HepG2 (cell line): Measurements from ENCODE around the gene OGFOD3. TPM values are rescaled to one million over a fixed set of nuclear protein-coding genes. Genes with fewer than 3 reads are reported as not detected.
A peak's percentile ranks its signal among the peaks of the same experiment; 100 is the strongest.

Experiments
- CC2D1A ChIP-seq: sonication (generic); formaldehyde crosslinking; IDR thresholded peaks from 2 replicates; pipeline ENCODE4 v1.8.1; 2023; ENCODE audit warnings: mild to moderate bottlenecking, missing genetic modification reagents
- CCDC6 ChIP-seq: sonication (generic); formaldehyde crosslinking; IDR thresholded peaks from 2 replicates; pipeline ENCODE4 v1.8.1; 2022; ENCODE audit warnings: mild to moderate bottlenecking, missing genetic modification reagents, moderate library complexity
- DDIT3 ChIP-seq: sonication (generic); formaldehyde crosslinking; IDR thresholded peaks from 2 replicates; pipeline ENCODE4 v1.4.0; 2020; ENCODE audit warnings: mild to moderate bottlenecking, missing genetic modification reagents
- ELF4 ChIP-seq: sonication (generic); formaldehyde crosslinking; IDR thresholded peaks from 2 replicates; pipeline ENCODE4 v1.5.0; 2020; ENCODE audit warnings: missing genetic modification reagents, mild to moderate bottlenecking, moderate library complexity, borderline replicate concordance
- FOXP4 ChIP-seq: sonication (generic); formaldehyde crosslinking; IDR thresholded peaks from 2 replicates; pipeline ENCODE4 v1.4.0; 2020; ENCODE audit warnings: missing genetic modification reagents
- KDM1A ChIP-seq: IDR thresholded peaks from 2 replicates; pipeline ENCODE4 v1.6.1; 2016; ENCODE audit warnings: missing compliant biosample characterization
- NPAS2 ChIP-seq: sonication (generic); formaldehyde crosslinking; IDR thresholded peaks from 2 replicates; pipeline ENCODE4 v1.8.0; 2022; ENCODE audit warnings: mild to moderate bottlenecking, missing genetic modification reagents, borderline replicate concordance
- PCBP2 ChIP-seq: fragments of 200-400 bp; formaldehyde crosslinking; optimal IDR thresholded peaks from 2 replicates; pipeline ENCODE3; 2018; ENCODE audit warnings: low read length, low read depth; ENCODE audit not compliant: poor library complexity, severe bottlenecking
- PPARG ChIP-seq: conservative IDR thresholded peaks from 2 replicates; pipeline ENCODE4 v1.6.1; 2016; ENCODE audit warnings: missing biosample characterization, missing genetic modification reagents
- RFX3 ChIP-seq: IDR thresholded peaks from 2 replicates; pipeline ENCODE4 v1.6.1; 2016; ENCODE audit warnings: missing biosample characterization, missing genetic modification reagents
- SNRNP70 ChIP-seq: fragments of 200-400 bp; formaldehyde crosslinking; IDR thresholded peaks from 2 replicates; pipeline ENCODE4 v1.6.1; 2017; ENCODE audit warnings: mild to moderate bottlenecking, low read depth, low read length, moderate library complexity
- TAF15 ChIP-seq: fragments of 200-400 bp; formaldehyde crosslinking; IDR thresholded peaks from one replicate; pipeline ENCODE4 v1.6.1; 2018; ENCODE audit warnings: mild to moderate bottlenecking, low read depth, low read length; ENCODE audit not compliant: poor library complexity, severe bottlenecking
- TCF12 ChIP-seq, 2 experiments: fragments of 450-650 bp in 1 of 2; sonication (generic) in 1 of 2; formaldehyde crosslinking in 1 of 2; IDR thresholded peaks; 2 replicates each; pipeline versions ENCODE4 v1.6.1 to v1.8.0; 2017 to 2022; ENCODE audit warnings: antibody characterized with exemption in 1 of 2, mild to moderate bottlenecking in 1 of 2, missing genetic modification reagents in 1 of 2, moderate library complexity in 1 of 2
- TEAD3 ChIP-seq: optimal IDR thresholded peaks from 2 replicates; pipeline ENCODE3; 2016; ENCODE audit warnings: borderline replicate concordance
- UBTF ChIP-seq: sonication (generic); formaldehyde crosslinking; IDR thresholded peaks from 2 replicates; pipeline ENCODE4 v1.4.0; 2020; ENCODE audit warnings: mild to moderate bottlenecking, missing genetic modification reagents
- ZBTB42 ChIP-seq: sonication (generic); formaldehyde crosslinking; IDR thresholded peaks from 2 replicates; pipeline ENCODE4 v1.5.0; 2020; ENCODE audit warnings: mild to moderate bottlenecking, missing genetic modification reagents
- ZNF121 ChIP-seq: sonication (generic); formaldehyde crosslinking; IDR thresholded peaks from 2 replicates; pipeline ENCODE4 v1.5.0; 2020; ENCODE audit warnings: mild to moderate bottlenecking, missing genetic modification reagents
- ZNF235 ChIP-seq: sonication (generic); formaldehyde crosslinking; IDR thresholded peaks from 2 replicates; pipeline ENCODE4 v1.8.1; 2023; ENCODE audit warnings: mild to moderate bottlenecking, missing genetic modification reagents, borderline replicate concordance
- ZNF441 ChIP-seq: sonication (generic); formaldehyde crosslinking; IDR thresholded peaks from 2 replicates; pipeline ENCODE4 v1.7.0; 2021; ENCODE audit warnings: missing genetic modification reagents, borderline replicate concordance
- ZNF605 ChIP-seq: sonication (generic); formaldehyde crosslinking; IDR thresholded peaks from 2 replicates; pipeline ENCODE4 v1.8.0; 2022; ENCODE audit warnings: mild to moderate bottlenecking, missing genetic modification reagents
- ZNF639 ChIP-seq: conservative IDR thresholded peaks from 2 replicates; pipeline ENCODE4 v1.6.1; 2018; ENCODE audit warnings: missing genetic modification reagents
- ZNF652 ChIP-seq: IDR thresholded peaks from 2 replicates; pipeline ENCODE4 v1.6.1; 2016; ENCODE audit warnings: low read depth, borderline replicate concordance
- ZNF678 ChIP-seq: sonication (generic); formaldehyde crosslinking; IDR thresholded peaks from 2 replicates; pipeline ENCODE4 v1.4.0; 2020; ENCODE audit warnings: mild to moderate bottlenecking, missing genetic modification reagents
- ZNF780A ChIP-seq: sonication (generic); formaldehyde crosslinking; IDR thresholded peaks from 2 replicates; pipeline ENCODE4 v1.8.0; 2022; ENCODE audit warnings: mild to moderate bottlenecking, missing genetic modification reagents, moderate library complexity
- polyA plus RNA-seq, 8 experiments: library from polyadenylated mRNA; depleted of rRNA in 3 of 8; stranded (reverse) in 7 of 8; unstranded in 1 of 8; fragments of >200 nt; fragmentation: Illumina TruSeq in 4 of 8; extraction: Trizol in 4 of 8; gene quantifications; 2 replicates each; pipeline versions ENCODE4 v1.2.1 to v1.2.3, GENCODE V29; 2011 to 2016; ENCODE audit warnings: low read depth in 4 of 8, missing spikeins in 1 of 8, mixed read lengths in 1 of 8; ENCODE audit not compliant: insufficient read depth in 1 of 8
- total RNA-seq, 5 experiments: library from RNA; depleted of rRNA; stranded (reverse); fragments of >200 nt; fragmentation: Illumina TruSeq; extraction: Trizol; gene quantifications; 2 replicates each; pipeline ENCODE4 v1.2.3, GENCODE V29; 2016; ENCODE audit warnings: low read depth in 1 of 5

The OGFOD3 gene
- total and polyA plus RNA-seq, 2 of the 13 experiments (the other 11 are each of a cell fraction or from before 2014, with no cell fraction given), result 40.0 to 42.1 TPM

GRCh38 chr17:82414548-82415281, 3.7 kb downstream of the OGFOD3 start (continued):
- TF ChIP-seq UBTF (CRISPR knock-in tag) (peak; percentile 61), ZNF639 (CRISPR knock-in tag) (peak; percentile 85), PPARG (CRISPR knock-in tag) (peak; percentile 74; the same call in 1 of the 2 replicates), ZBTB42 (CRISPR knock-in tag) (peak; percentile 80; the same call in 1 of the 2 replicates), TEAD3 (CRISPR knock-in tag) (no peak), TAF15 (no peak), NPAS2 (CRISPR knock-in tag) (no peak), RFX3 (peak; percentile 53; the same call in 1 of the 2 replicates), KDM1A (CRISPR knock-in tag) (no peak), DDIT3 (CRISPR knock-in tag) (no peak), ZNF652 (no peak), CCDC6 (peak; percentile 71; the same call in 1 of the 2 replicates), ZNF121 (0 out of 2 replicates have a peak, but pooled peaks have one; percentile 63), ZNF678 (CRISPR knock-in tag) (peak; percentile 55; the same call in 1 of the 2 replicates), FOXP4 (peak; percentile 63; the same call in 1 of the 2 replicates), PCBP2 (no peak), ELF4 (CRISPR knock-in tag) (0 out of 2 replicates have a peak, but pooled peaks have one; percentile 47), ZNF441 (CRISPR knock-in tag) (peak; percentile 96), SNRNP70 (no peak), ZNF235 (peak; percentile 88; the same call in 1 of the 2 replicates), CC2D1A (CRISPR knock-in tag) (no peak), ZNF605 (peak; percentile 97), ZNF780A (CRISPR knock-in tag) (no peak; the same call in 1 of the 2 replicates), TCF12 (IDR thresholded peaks at IDR 0.05) (no peak), TCF12 (CRISPR knock-in tag; IDR thresholded peaks at IDR 0.05) (peak; percentile 87; the same call in 1 of the 2 replicates)
